Measurements from ENCODE around the gene CLCN4.

Gene CLCN4

GRCh38 chrX:10156199-10157031 is at the start of gene CLCN4:
TSS of gene CLCN4 (plus strand) at chrX:10156975. CDS start at chrX:10185033, 28,058 bp downstream.
- peak; percentile 64 for DNase-seq (ENCODE audit: low spot score)

GRCh38 chrX:10107483-10107882 is 49.3 kb upstream of the CLCN4 start:
- no peak for DNase-seq (ENCODE audit: low spot score)

GRCh38 chrX:10108288-10108687 is 48.5 kb upstream of the CLCN4 start:
- no peak for DNase-seq (ENCODE audit: low spot score)

DNA sequence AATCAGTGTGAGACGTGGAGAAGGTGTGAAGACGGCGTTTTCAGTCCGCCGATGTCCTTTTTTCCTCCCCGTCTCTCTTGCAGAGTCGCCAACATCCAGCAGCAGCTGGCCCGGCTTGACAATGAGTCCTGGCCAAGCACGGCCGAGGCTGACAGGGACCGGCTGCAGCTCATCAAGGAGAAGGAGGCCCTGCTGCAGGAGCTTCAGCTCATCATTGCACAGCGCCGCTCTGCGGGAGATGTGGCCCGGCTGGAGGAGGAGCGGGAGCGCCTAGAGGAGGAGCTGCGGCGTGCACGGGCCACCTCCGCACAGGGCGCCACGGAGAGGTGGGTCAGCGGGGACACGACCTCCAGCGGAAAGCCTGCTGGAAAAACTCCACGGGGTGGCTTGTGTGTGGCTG is 47.1 kb upstream of the CLCN4 start:
- DNase-seq (ENCODE audit: low spot score), result no peak

DNA sequence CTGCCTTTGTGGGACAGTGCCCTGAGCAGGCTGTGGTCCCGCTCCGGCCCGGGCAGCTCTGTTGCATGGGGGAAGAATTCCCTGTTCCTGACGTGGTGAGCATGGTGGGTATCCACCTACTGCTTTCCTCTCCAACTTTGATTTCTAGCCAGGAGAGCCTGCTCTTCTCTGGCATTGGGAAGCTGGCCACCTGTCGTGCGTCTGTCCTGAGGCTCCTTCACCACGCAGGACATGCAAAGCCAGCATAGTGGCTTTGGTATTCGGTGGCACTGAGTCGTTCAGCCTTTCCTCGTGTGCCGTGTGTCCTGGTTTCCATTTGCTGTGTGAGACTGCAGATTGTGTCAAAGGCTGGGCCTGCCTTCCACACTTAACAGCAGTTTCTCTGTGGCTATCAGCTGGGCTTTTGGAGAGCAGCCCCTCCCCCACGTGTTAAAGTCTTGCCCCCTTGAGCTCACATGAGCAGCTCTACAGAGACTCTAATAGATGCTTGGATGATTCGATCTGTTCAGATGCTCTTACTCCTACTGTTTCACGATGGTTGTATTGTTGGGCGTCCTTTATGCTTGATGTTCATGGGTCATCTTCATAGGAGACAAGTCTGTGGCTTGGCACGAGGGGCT is 46.3 kb upstream of the CLCN4 start:
- DNase-seq (ENCODE audit: low spot score), result no peak

DNA sequence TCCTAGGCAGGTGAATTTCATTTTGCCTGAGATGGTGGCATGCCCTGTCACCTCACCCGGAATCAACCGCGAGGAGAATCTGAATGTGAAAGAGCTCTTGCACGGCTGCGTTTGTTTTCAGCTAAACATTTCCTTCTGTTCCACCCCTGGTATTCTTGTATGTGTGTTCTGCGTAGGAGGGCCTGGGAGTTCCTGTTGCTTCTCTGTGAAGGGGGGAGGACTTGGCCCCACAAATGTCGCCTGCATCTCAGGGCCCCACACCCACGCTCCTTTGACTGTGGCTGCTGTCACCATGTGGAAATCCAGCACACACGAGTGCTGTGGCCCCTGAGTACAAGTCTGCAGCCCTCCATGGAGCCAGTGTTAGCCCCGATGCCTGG is 45.8 kb upstream of the CLCN4 start:
- no peak for DNase-seq (ENCODE audit: low spot score)

- DNase-seq (ENCODE audit: low spot score), result no peak
Observed at GRCh38 chrX:10111364-10112148, 45.2 kb upstream of the CLCN4 start.

GRCh38 chrX:10112510-10112909 is 44.3 kb upstream of the CLCN4 start:
- DNase-seq (ENCODE audit: low spot score), result no peak

GRCh38 chrX:10115082-10115481 is 41.7 kb upstream of the CLCN4 start:
- no peak for DNase-seq (ENCODE audit: low spot score)

GRCh38 chrX:10117301-10117700 is 39.5 kb upstream of the CLCN4 start:
- DNase-seq (ENCODE audit: low spot score), result no peak

DNA sequence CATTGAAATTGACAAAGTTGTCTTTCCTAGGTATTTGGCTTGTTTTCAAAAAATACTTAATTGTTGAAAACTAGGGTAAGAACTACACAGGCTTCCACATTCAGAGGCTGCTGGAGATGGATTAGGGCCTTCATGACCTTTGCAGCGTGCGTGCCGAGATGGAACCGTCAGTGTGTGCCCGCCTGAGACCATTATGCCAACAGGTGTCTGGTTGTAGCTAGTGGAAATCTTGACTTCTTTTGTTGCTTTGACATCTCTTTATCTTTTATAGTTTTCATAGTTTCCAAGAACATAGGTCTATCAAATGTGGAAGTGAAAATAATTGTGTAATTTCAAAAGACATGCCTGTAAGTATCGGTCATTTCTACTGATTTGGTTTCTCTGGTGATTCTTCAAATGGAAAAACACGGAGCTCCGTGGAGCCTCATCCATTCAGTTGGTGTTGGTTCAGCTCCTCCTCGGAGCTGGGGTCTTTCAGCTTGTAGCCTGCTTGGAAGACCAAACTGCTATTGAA is 38.9 kb upstream of the CLCN4 start:
- no peak for DNase-seq (ENCODE audit: low spot score)

- DNase-seq (ENCODE audit: low spot score), result no peak
Observed at GRCh38 chrX:10118530-10118929, 38.2 kb upstream of the CLCN4 start.

GRCh38 chrX:10119399-10119990 is 37.3 kb upstream of the CLCN4 start:
- DNase-seq (ENCODE audit: low spot score), result peak; percentile 62

DNA sequence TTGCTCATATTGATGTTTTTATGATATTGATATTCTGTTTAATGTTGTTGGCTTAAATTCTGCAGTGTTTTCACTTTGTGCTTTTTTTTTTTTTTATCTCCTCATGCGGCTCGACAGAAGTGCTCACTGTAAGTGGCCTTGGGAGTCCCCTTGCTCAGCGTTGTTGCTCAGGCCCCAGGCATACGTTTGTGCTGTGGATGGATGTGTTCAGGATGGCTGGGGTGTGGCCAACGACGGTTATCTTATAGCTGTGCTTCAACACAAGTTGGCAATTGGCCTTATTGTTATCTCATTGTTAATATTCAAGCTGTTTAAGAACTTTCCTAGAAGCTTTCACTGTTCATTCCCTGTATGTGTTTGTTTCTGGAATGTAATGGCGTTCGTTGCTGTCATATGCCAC is 36.4 kb upstream of the CLCN4 start:
- DNase-seq (ENCODE audit: low spot score), result no peak

GRCh38 chrX:10120828-10121227 is 35.9 kb upstream of the CLCN4 start:
- DNase-seq (ENCODE audit: low spot score), result no peak

DNA sequence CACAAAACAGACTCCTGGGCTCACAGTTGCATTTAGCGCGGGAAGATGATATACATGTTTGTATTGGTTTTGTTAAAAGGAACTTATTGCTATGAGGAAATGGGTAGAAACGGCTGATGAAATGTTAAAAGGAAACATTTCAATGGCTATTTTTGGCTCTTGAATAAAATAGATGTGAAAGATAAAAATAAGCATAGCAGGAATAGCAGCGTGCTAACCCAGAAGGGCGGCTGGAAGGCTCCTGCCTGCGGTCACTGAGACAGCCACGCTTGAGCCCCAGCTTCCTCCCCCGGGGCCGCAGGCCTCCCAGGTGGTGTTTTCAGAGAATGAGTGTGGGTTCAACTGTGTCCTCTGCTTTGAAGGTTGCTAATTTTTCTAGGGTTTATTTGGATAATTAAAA is 35.0 kb upstream of the CLCN4 start:
- DNase-seq (ENCODE audit: low spot score), result no peak

DNA sequence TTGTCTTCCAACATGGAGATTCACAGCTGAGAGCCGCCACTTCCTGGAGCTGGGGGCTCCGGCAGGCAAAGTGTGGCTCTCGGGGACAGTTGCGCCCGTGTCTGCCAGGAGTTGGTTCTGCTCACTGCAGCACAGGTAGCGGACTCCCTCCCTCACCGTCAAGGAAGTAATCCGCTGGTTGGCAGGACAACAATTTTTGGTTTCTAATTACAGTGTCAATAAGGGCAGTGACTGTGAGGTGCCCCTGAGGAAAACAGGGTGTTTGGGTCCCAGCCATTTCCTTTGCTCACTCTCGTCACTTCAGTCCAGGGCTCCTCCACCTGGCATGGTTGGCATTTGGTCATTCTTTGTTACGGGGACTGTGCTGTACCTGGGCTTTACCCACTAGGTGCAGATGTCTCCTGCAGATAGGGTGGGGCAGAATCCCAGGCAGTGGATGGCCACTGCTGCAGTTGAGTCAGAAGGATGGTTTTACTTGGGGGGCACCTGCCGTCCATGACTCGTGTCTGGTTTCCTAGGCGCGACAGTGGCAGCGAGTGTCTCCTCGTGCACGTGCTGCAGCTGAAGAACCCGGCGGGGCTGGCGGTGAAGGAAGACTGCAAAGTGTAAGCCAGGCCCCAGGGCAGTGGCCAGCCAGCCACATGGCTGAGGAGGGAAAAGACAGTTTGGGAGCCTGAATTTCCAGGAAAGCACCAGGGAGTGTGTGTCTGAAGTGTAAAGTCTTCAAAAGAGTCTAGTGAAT is 32.1 kb upstream of the CLCN4 start:
- no peak for DNase-seq (ENCODE audit: low spot score)

- no peak for DNase-seq (ENCODE audit: low spot score)
Observed at GRCh38 chrX:10125248-10125615, 31.5 kb upstream of the CLCN4 start.

GRCh38 chrX:10126044-10126443 is 30.7 kb upstream of the CLCN4 start:
- DNase-seq (ENCODE audit: low spot score), result no peak

DNA sequence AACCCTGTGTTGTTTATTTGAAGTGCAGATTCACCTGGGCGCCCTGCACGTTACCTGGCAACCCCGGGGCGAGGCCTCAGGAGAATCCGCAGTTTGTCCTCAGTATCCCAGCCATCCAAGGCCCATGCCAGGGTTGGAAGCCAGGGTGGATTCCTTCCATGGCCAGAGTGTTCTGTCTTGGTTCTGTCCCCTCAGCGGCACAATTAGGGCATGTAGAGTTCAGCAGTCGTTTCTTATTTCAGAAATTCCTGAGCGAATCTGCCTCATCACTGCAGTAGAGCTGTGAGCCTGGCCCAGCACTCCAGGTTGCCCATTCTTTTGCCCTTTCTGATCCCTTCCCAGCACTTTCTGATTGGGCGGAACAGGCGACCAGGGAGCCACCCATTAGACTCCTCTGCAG is 29.9 kb upstream of the CLCN4 start:
- no peak for DNase-seq (ENCODE audit: low spot score)

- no peak for DNase-seq (ENCODE audit: low spot score)
Observed at GRCh38 chrX:10128386-10128785, 28.4 kb upstream of the CLCN4 start.

GRCh38 chrX:10129229-10129628 is 27.5 kb upstream of the CLCN4 start:
- DNase-seq (ENCODE audit: low spot score), result no peak
